SH-SY5Y (cell line): Measurements from ENCODE around the gene C13orf46.

ENCODE experiments used
- GATA2 ChIP-seq: IDR thresholded peaks from 2 replicates; pipeline ENCODE4 v1.6.1; 2011; ENCODE audit warnings: mild to moderate bottlenecking, low read depth, low read length
- GATA3 ChIP-seq: IDR thresholded peaks from 2 replicates; pipeline ENCODE4 v1.6.1; 2011; ENCODE audit warnings: low read depth, mild to moderate bottlenecking, low read length, moderate library complexity

GRCh38 chr13:113939944-113940297 lies 34.0 kb downstream of the C13orf46 start:
- TF ChIP-seq GATA2 (no peak), GATA3 (no peak)
